ENCODE results near the gene CCDC136.
A peak's percentile ranks its signal among the peaks of the same experiment; 100 is the strongest.

The CCDC136 gene

DNA sequence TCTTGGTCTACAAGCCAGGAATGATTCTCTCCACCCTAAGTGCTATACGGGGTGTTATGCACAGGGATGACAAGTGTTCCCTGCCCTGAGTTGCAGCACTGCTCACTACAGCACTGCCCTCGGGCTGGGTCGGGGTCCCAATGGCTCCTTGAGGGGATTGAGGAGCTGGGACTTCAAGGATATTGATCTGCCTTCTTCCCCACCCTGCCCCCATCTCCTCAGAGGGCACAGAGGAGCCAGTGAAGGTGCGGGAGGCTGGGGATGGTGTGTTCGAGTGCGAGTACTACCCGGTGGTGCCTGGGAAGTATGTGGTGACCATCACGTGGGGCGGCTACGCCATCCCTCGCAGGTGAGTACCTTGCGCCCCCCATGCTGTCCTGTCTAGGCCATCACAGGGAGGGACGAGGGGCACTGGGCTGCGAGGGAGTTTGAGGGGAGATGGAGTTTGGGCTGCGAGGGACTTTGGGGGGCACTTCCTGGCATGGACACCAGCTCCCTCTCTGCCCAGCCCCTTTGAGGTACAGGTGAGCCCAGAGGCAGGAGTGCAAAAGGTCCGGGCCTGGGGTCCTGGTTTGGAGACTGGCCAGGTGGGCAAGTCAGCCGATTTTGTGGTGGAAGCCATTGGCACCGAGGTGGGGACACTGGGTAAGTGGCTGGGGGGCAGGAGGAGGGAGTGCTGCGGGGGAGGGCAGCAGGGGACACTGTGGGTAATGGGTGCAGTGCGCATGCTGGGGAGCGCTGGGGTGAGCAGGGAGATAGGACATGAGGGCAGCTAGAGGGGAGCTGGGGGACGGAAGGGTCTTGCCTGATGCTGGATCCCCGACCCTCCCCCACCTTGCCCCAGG lies 48.8 kb downstream of the CCDC136 start:
- TF ChIP-seq, protein P1, sequence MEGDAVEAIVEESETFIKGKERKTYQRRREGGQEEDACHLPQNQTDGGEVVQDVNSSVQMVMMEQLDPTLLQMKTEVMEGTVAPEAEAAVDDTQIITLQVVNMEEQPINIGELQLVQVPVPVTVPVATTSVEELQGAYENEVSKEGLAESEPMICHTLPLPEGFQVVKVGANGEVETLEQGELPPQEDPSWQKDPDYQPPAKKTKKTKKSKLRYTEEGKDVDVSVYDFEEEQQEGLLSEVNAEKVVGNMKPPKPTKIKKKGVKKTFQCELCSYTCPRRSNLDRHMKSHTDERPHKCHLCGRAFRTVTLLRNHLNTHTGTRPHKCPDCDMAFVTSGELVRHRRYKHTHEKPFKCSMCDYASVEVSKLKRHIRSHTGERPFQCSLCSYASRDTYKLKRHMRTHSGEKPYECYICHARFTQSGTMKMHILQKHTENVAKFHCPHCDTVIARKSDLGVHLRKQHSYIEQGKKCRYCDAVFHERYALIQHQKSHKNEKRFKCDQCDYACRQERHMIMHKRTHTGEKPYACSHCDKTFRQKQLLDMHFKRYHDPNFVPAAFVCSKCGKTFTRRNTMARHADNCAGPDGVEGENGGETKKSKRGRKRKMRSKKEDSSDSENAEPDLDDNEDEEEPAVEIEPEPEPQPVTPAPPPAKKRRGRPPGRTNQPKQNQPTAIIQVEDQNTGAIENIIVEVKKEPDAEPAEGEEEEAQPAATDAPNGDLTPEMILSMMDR (IDR thresholded peaks at IDR 0.05; ENCODE audit: low read depth, low read length, missing control alignments) = no peak
- no peak for DNase-seq (ENCODE audit: low read depth)
- no peak overlapping the region for H3K4me3 ChIP-seq (ENCODE audit: low read depth, low read length)

DNA sequence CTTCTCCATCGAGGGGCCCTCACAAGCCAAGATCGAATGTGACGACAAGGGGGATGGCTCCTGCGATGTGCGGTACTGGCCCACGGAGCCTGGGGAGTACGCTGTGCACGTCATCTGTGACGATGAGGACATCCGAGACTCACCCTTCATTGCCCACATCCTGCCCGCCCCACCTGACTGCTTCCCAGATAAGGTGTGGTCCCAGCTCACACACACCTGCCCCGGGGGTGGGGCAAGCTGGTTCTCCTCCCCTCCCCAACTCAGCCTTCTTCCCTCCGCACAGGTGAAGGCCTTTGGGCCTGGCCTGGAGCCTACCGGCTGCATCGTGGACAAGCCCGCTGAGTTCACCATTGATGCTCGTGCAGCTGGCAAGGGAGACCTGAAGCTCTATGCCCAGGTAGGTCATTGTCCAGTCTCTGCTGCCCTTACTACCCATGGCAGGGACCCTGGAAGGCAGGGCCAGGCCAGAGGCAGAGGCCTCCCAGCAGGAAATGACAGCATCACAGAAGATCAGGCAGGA lies 49.5 kb downstream of the CCDC136 start:
- no peak overlapping the region for H3K4me3 ChIP-seq (ENCODE audit: low read depth, low read length)
- DNase-seq (ENCODE audit: low read depth) = no peak
- TF ChIP-seq, protein P1 (IDR thresholded peaks at IDR 0.05; ENCODE audit: low read depth, low read length, missing control alignments) = no peak

DNA sequence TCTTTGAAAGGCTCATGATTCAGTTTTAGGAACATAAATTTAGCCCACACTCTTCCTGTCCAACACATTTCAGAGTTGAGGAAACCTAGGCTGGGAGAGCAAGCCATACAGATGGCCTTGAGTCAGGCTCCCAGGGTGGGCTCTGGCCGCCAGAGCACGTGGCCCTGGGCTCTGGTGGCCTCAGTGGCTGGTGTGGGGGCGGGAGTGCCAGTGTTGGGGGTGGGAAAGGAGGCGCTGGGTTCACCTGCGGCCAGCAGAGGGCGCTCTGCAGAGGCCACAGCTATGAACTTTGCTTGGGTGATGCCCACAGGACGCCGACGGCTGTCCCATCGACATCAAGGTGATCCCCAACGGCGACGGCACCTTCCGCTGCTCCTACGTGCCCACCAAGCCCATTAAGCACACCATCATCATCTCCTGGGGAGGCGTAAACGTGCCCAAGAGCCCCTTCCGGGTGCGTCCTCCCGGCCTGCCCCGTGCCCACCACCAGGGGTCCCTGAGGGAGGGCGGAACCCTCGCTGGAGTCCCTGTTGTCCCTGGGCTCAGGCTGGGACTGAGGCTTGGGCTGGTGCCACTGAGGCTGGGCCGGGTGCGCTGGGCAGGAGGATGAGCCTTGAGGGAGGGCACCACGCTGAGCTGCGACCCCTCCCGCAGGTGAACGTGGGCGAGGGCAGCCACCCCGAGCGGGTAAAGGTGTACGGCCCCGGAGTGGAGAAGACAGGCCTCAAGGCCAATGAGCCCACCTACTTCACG lies 50.3 kb downstream of the CCDC136 start:
- DNase-seq (ENCODE audit: low read depth) = no peak
- H3K4me3 ChIP-seq (ENCODE audit: low read depth, low read length) = no peak overlapping the region
- TF ChIP-seq, protein P1 (IDR thresholded peaks at IDR 0.05; ENCODE audit: low read depth, low read length, missing control alignments) = peak; percentile 89

DNA sequence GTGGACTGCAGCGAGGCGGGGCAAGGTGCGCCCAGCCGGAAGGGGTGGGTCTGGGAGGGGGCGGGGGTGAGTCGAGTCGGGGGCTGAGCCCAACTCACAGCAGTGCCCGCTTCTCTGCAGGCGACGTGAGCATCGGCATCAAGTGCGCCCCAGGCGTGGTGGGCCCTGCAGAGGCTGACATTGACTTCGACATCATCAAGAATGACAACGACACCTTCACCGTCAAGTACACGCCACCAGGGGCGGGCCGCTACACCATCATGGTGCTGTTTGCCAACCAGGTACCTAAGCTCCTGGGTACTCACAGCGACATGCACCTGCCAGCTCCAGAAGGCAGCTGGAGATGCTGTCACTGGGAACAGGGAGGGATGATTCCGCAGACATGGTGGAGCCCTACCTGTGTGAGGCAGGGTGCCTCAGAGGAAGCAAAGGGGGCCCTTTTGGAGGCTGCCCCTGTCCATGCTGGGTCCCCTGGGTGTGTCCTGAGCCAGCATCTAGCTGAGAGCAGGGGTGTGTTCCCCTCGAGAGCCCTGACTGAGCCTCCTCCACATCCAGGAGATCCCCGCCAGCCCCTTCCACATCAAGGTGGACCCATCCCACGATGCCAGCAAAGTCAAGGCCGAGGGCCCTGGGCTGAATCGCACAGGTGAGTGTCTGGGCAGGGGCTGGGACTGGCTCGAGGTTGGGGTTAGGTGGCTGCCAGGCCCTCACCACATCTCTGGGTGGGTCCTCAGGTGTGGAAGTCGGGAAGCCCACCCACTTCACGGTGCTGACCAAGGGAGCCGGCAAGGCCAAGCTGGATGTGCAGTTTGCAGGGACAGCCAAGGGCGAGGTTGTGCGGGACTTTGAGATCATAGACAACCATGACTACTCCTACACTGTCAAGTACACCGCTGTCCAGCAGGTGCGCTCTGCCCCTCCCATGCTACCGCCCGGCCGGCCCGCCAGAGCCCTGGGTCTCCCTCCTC lies 51.2 kb downstream of the CCDC136 start:
- DNase-seq (ENCODE audit: low read depth) = no peak
- TF ChIP-seq, protein P1 (IDR thresholded peaks at IDR 0.05; ENCODE audit: low read depth, low read length, missing control alignments) = no peak
- H3K4me3 ChIP-seq (ENCODE audit: low read depth, low read length) = no peak overlapping the region

DNA sequence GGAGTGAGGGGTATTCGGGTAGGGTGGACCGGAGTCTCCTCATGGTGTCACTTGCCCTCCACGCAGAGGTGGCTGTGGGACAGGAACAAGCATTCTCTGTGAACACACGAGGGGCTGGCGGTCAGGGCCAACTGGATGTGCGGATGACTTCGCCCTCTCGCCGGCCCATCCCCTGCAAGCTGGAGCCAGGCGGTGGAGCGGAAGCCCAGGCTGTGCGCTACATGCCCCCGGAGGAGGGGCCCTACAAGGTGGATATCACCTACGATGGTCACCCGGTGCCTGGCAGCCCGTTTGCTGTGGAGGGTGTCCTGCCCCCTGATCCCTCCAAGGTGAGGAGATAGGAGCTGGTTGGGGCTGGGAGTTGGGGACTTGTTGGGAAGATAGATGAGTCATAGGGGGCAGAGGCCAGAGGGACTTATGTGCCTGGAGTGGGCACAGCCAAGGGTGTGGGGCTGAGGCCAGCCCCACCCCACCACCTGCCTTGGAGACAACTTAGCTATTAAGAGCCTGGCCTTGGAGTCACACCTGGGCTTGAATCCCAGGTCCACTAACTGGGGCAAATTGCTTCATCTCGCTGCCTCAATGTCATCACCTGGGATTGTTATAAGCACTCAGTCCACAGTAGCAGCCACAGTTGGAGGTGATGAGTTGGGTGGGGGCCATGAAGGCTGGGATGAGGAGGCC lies 52.3 kb downstream of the CCDC136 start:
- no peak overlapping the region for H3K4me3 ChIP-seq (ENCODE audit: low read depth, low read length)
- DNase-seq (ENCODE audit: low read depth) = no peak
- TF ChIP-seq, protein P1 (IDR thresholded peaks at IDR 0.05; ENCODE audit: low read depth, low read length, missing control alignments) = no peak

Data from GM12864 (cell line).